Measurements from ENCODE around the gene AP3D1.

Gene AP3D1

DNA sequence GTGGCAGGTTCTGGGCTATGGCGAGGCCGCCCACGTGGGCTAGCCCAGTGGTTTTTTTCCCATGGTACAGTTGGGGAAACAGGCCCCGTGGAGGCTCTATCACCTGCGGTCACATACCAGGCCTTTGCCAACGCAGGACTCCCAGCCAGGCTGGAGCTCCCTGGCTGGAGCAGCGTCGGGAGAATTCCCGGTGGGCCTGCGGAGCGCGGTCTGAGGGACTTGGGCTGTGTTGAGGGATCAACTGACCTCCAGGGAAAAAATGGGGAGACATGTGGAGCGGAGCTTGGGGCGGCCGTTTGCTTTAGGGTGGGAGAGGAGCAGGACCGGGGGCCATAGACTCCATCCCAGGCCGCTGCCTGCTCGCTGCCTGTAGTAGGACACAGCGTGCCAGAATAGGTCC, 28.7 kb upstream of the AP3D1 start:
- Histone ChIP-seq H3K9me3 (no peaks in the 10 kb centered on the region), H3K36me3 (peaks cover 31% of the 10 kb centered on the region), H3K4me1 (ENCODE audit: control insufficient read depth in 1 of 2, insufficient read depth in 1 of 2, low read depth in 1 of 2, low read length in 1 of 2) (no peaks in the 10 kb centered on the region), H3K27ac (no peak overlapping the region), H3K27me3 (no peaks in the 10 kb centered on the region), H3K4me3 (ENCODE audit: low read depth in 1 of 2, low read length in 1 of 2) (no peak overlapping the region)
- TF ChIP-seq, protein P1, sequence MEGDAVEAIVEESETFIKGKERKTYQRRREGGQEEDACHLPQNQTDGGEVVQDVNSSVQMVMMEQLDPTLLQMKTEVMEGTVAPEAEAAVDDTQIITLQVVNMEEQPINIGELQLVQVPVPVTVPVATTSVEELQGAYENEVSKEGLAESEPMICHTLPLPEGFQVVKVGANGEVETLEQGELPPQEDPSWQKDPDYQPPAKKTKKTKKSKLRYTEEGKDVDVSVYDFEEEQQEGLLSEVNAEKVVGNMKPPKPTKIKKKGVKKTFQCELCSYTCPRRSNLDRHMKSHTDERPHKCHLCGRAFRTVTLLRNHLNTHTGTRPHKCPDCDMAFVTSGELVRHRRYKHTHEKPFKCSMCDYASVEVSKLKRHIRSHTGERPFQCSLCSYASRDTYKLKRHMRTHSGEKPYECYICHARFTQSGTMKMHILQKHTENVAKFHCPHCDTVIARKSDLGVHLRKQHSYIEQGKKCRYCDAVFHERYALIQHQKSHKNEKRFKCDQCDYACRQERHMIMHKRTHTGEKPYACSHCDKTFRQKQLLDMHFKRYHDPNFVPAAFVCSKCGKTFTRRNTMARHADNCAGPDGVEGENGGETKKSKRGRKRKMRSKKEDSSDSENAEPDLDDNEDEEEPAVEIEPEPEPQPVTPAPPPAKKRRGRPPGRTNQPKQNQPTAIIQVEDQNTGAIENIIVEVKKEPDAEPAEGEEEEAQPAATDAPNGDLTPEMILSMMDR (IDR thresholded peaks at IDR 0.05): no peak

DNA sequence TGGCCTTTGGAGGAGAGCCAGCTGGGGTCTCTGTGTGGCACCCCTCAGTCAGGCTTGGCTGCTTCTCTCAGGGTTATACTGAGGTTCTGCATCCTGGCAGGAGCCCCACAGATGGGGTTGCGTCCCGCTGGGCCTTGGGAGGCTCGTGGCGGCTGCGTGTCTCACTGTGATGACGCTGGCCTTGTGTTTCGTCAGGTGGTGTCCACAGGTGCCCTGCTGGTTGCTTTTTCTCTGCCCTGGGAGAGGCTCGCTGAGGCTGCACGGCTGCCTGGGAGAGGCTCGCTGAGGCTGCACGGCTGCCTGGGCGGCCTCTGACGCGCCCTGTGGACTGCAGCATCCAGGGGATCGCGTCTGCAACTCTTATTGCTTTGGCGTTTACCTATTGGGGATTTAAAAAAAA, 27.7 kb upstream of the AP3D1 start:
- Histone ChIP-seq H3K4me3 (ENCODE audit: low read depth in 1 of 2, low read length in 1 of 2) (no peak overlapping the region), H3K9me3 (no peaks in the 10 kb centered on the region), H3K27ac (no peak overlapping the region), H3K4me1 (ENCODE audit: control insufficient read depth in 1 of 2, insufficient read depth in 1 of 2, low read depth in 1 of 2, low read length in 1 of 2) (no peaks in the 10 kb centered on the region), H3K36me3 (peaks cover 24% of the 10 kb centered on the region), H3K27me3 (no peaks in the 10 kb centered on the region)
- TF ChIP-seq, protein P1 (IDR thresholded peaks at IDR 0.05): no peak

DNA sequence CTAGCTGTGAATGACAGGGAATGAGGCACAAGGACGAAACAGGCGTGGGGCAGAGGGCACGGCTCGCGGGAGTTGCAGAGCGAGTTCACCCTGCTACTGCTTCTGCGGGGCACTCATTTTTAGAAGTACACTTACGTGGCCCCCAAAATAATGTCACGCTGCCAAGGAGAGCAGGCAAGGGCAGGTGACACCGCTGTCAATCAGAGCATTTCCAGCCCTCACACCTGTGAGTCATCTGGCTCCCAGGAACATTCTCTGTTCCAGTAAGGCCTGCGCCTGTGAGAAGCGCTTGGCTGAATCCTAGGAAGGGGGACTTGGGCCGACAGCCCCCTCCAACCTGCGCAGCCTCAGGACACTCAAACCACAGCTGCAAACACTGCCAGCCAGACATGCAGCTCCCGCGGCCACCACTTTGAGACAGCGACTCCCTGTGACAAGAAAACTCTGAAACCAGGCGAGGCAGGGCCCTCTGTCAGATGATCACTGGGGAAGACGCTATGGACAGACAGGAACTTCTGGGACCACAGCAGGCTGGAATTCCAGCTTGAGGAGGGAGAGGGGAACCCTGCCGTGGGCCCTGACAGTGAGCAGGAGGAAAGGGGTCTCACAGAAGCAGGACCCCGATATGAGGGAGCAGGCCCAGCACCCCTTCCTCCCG, 25.1 kb upstream of the AP3D1 start:
- Histone ChIP-seq H3K27me3 (no peaks in the 10 kb centered on the region), H3K9me3 (no peaks in the 10 kb centered on the region), H3K27ac (no peak overlapping the region), H3K4me3 (ENCODE audit: low read depth in 1 of 2, low read length in 1 of 2) (no peak overlapping the region), H3K36me3 (peaks cover 12% of the 10 kb centered on the region), H3K4me1 (ENCODE audit: control insufficient read depth in 1 of 2, insufficient read depth in 1 of 2, low read depth in 1 of 2, low read length in 1 of 2) (peaks cover 5% of the 10 kb centered on the region in 2 experiments)
- TF ChIP-seq, protein P1 (IDR thresholded peaks at IDR 0.05): no peak

DNA sequence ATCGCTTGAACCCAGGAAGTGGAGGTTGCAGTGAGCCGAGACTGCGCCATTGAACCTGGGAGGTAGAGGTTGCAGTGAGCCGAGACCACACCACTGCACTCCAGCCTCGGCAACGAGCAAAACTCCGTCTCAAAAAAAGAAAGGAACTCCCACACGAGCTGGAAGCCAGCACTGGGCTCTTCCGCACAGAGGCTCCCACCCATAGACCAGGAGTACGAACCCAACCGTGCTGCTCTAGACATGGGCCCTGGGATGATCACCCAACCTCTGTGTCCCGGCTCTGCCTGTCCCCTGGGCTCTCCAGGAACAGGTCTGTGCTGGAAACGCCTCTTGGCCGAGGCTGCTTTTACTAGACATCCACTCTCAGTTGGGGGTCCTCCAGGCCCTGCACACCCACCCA, 24.4 kb upstream of the AP3D1 start:
- TF ChIP-seq, protein P1 (IDR thresholded peaks at IDR 0.05): no peak
- Histone ChIP-seq H3K36me3 (peaks cover 6% of the 10 kb centered on the region), H3K4me3 (ENCODE audit: low read depth in 1 of 2, low read length in 1 of 2) (no peak overlapping the region), H3K27me3 (no peaks in the 10 kb centered on the region), H3K27ac (no peak overlapping the region), H3K4me1 (ENCODE audit: control insufficient read depth in 1 of 2, insufficient read depth in 1 of 2, low read depth in 1 of 2, low read length in 1 of 2) (peaks cover 12% of the 10 kb centered on the region in 2 experiments), H3K9me3 (no peaks in the 10 kb centered on the region)

DNA sequence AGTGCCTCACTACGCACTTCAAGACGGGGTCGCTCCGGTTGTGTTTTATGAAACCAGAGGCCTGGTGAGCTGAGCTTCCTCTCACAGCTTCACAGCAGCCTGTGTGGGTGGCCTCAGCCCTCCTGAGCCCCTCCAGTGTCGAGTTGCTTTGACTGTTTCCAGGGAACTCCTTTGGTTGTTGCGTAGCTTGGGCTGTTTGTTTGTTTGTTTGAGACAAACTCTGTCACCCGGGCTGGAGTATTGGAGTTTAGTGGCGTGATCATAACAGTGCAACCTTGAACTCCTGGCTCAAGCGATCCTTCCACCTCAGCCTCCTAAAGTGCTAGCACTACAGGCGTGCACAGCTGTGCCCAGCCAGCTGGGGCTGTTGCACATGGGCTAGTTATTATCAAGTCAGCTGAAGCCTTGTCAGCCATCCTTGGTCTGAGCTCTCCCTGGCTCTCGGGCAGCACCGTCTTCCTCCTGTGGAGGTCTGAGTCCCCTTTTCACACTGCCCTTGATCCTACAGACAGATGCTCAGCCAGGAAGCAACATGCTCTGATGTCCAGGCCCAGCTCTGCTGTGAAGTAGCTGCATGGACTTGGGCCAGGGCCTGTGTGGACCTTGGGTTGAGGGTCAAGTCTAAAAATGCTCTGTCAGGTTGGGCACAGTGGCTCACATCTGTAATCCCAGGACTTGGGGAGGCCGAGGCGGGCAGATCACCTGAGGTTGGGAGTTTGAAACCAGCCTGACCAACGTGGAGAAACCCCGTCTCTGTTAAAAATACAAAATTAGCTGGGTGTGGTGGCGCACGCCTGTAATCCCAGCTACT, 22.6 kb upstream of the AP3D1 start:
- Histone ChIP-seq H3K9me3 (no peaks in the 10 kb centered on the region), H3K36me3 (peaks cover 3% of the 10 kb centered on the region), H3K27ac (no peak overlapping the region), H3K4me1 (ENCODE audit: control insufficient read depth in 1 of 2, insufficient read depth in 1 of 2, low read depth in 1 of 2, low read length in 1 of 2) (peaks cover 30% of the 10 kb centered on the region in 2 experiments), H3K4me3 (ENCODE audit: low read depth in 1 of 2, low read length in 1 of 2) (no peak overlapping the region), H3K27me3 (no peaks in the 10 kb centered on the region)
- TF ChIP-seq, protein P1 (IDR thresholded peaks at IDR 0.05): no peak
